ENCODE results near the gene YARS2. TPM values are rescaled to one million over a fixed set of nuclear protein-coding genes. Genes with fewer than 3 reads are reported as not detected.

The YARS2 gene
- total and polyA plus RNA-seq, 2 of the 13 experiments (the other 11 are each of a cell fraction or from before 2014, with no cell fraction given), result 17.9 to 39.6 TPM

DNA sequence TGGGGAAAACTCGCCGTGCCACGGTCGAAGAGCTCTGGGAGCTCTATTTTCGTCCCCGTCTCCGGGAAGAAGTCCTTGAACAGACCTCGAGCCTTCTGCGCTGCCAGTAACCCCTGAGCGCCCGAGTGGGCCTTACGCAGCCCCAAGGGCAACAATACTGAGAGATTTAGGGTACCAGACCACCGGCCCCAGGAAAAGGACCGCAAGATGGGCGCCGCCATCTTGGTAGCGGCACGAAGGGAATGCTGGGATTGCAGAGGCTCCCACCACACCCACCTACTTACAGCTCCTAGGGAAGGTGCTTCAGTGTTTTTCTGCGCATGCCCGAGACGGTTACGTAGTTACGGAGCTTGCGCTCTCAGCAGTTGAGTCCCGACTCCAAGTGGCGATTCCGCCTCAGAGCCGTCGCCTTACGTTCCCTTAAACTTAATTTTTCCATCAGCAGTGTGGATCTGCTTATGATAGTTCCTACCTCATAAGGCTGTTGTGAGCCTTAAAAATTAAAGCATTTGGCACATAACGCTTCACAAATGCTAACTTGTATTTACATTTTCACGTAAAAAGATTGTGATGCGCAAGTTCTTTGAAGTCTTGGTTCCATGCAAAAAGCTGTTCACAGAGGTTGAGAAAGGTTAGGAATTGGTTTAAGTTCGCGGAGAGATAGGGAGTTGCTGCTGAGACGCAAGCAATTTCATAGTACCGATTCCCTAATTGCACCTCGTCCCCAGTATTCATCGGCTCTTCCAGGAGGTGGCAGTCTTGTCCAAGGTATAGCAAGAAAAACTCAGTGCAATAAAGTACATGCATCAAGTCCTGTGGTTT, at the start of gene YARS2 (continued):
- TF ChIP-seq, protein P1, sequence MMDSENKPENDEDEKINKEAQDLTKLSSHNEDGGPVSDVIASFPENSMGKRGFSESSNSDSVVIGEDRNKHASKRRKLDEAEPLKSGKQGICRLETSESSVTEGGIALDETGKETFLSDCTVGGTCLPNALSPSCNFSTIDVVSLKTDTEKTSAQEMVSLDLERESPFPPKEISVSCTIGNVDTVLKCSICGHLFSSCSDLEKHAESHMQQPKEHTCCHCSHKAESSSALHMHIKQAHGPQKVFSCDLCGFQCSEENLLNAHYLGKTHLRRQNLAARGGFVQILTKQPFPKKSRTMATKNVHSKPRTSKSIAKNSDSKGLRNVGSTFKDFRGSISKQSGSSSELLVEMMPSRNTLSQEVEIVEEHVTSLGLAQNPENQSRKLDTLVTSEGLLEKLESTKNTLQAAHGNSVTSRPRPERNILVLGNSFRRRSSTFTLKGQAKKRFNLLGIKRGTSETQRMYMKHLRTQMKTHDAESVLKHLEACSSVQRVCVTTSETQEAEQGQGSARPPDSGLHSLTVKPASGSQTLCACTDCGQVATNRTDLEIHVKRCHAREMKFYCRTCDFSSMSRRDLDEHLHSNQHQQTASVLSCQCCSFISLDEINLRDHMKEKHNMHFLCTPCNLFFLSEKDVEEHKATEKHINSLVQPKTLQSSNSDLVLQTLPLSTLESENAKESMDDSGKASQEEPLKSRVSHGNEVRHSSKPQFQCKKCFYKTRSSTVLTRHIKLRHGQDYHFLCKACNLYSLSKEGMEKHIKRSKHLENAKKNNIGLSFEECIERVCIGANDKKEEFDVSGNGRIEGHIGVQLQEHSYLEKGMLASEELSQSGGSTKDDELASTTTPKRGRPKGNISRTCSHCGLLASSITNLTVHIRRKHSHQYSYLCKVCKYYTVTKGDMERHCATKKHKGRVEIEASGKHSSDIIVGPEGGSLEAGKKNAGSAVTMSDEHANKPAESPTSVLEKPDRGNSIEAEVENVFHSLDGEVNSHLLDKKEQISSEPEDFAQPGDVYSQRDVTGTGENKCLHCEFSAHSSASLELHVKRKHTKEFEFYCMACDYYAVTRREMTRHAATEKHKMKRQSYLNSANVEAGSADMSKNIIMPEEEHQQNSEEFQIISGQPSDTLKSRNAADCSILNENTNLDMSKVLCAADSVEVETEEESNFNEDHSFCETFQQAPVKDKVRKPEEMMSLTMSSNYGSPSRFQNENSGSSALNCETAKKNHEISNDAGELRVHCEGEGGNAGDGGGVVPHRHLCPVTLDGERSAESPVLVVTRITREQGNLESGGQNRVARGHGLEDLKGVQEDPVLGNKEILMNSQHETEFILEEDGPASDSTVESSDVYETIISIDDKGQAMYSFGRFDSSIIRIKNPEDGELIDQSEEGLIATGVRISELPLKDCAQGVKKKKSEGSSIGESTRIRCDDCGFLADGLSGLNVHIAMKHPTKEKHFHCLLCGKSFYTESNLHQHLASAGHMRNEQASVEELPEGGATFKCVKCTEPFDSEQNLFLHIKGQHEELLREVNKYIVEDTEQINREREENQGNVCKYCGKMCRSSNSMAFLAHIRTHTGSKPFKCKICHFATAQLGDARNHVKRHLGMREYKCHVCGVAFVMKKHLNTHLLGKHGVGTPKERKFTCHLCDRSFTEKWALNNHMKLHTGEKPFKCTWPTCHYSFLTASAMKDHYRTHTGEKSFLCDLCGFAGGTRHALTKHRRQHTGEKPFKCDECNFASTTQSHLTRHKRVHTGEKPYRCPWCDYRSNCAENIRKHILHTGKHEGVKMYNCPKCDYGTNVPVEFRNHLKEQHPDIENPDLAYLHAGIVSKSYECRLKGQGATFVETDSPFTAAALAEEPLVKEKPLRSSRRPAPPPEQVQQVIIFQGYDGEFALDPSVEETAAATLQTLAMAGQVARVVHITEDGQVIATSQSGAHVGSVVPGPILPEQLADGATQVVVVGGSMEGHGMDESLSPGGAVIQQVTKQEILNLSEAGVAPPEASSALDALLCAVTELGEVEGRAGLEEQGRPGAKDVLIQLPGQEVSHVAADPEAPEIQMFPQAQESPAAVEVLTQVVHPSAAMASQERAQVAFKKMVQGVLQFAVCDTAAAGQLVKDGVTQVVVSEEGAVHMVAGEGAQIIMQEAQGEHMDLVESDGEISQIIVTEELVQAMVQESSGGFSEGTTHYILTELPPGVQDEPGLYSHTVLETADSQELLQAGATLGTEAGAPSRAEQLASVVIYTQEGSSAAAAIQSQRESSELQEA (CRISPR knock-in tag; IDR thresholded peaks at IDR 0.05; ENCODE audit: not compliant biosample characterization), result no peak
- no peak for TF ChIP-seq NR3C1 (CRISPR knock-in tag; IDR thresholded peaks at IDR 0.05)
- no peak for TF ChIP-seq SKI (IDR thresholded peaks at IDR 0.05; ENCODE audit: partially characterized antibody)
- no peak; the same call in 1 of the 2 replicates for TF ChIP-seq SAFB2 (CRISPR knock-in tag; IDR thresholded peaks at IDR 0.05; ENCODE audit: borderline replicate concordance, low read depth)
- TF ChIP-seq ZNF329 (CRISPR knock-in tag; IDR thresholded peaks at IDR 0.05; ENCODE audit: low read depth), result no peak
- TF ChIP-seq REXO4 (CRISPR knock-in tag; IDR thresholded peaks at IDR 0.05; ENCODE audit: borderline replicate concordance), result no peak
- 0 out of 2 replicates have a peak, but pooled peaks have one; percentile 69 for TF ChIP-seq KLF9 (CRISPR knock-in tag; IDR thresholded peaks at IDR 0.05; ENCODE audit: low read depth)
- no peak for TF ChIP-seq NCOR1 (IDR thresholded peaks at IDR 0.05; ENCODE audit: borderline replicate concordance, low read length)
- TF ChIP-seq MXD4 (CRISPR knock-in tag; IDR thresholded peaks at IDR 0.05), result no peak
- no peak for TF ChIP-seq ZNF121 (CRISPR knock-in tag; IDR thresholded peaks at IDR 0.05)
- TF ChIP-seq, protein P2, sequence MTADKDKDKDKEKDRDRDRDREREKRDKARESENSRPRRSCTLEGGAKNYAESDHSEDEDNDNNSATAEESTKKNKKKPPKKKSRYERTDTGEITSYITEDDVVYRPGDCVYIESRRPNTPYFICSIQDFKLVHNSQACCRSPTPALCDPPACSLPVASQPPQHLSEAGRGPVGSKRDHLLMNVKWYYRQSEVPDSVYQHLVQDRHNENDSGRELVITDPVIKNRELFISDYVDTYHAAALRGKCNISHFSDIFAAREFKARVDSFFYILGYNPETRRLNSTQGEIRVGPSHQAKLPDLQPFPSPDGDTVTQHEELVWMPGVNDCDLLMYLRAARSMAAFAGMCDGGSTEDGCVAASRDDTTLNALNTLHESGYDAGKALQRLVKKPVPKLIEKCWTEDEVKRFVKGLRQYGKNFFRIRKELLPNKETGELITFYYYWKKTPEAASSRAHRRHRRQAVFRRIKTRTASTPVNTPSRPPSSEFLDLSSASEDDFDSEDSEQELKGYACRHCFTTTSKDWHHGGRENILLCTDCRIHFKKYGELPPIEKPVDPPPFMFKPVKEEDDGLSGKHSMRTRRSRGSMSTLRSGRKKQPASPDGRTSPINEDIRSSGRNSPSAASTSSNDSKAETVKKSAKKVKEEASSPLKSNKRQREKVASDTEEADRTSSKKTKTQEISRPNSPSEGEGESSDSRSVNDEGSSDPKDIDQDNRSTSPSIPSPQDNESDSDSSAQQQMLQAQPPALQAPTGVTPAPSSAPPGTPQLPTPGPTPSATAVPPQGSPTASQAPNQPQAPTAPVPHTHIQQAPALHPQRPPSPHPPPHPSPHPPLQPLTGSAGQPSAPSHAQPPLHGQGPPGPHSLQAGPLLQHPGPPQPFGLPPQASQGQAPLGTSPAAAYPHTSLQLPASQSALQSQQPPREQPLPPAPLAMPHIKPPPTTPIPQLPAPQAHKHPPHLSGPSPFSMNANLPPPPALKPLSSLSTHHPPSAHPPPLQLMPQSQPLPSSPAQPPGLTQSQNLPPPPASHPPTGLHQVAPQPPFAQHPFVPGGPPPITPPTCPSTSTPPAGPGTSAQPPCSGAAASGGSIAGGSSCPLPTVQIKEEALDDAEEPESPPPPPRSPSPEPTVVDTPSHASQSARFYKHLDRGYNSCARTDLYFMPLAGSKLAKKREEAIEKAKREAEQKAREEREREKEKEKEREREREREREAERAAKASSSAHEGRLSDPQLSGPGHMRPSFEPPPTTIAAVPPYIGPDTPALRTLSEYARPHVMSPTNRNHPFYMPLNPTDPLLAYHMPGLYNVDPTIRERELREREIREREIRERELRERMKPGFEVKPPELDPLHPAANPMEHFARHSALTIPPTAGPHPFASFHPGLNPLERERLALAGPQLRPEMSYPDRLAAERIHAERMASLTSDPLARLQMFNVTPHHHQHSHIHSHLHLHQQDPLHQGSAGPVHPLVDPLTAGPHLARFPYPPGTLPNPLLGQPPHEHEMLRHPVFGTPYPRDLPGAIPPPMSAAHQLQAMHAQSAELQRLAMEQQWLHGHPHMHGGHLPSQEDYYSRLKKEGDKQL (CRISPR knock-in tag; IDR thresholded peaks at IDR 0.05; ENCODE audit: low read depth), result no peak
- no peak for TF ChIP-seq NFKBIZ (CRISPR knock-in tag; IDR thresholded peaks at IDR 0.05)
- TF ChIP-seq ZNF614 (CRISPR knock-in tag; IDR thresholded peaks at IDR 0.05; ENCODE audit: borderline replicate concordance), result no peak
- TF ChIP-seq ELF4 (CRISPR knock-in tag; IDR thresholded peaks at IDR 0.05; ENCODE audit: borderline replicate concordance), result 0 out of 2 replicates have a peak, but pooled peaks have one; percentile 47
- TF ChIP-seq ZNF792 (CRISPR knock-in tag; IDR thresholded peaks at IDR 0.05), result no peak; the same call in 1 of the 2 replicates

All from HepG2 (cell line).